HEK293 (cell line): Measurements from ENCODE around the gene COL5A1.

ENCODE experiments used
- ATF2 ChIP-seq: fragments of 450-650 bp; formaldehyde crosslinking; IDR thresholded peaks from 2 replicates; pipeline ENCODE4 v1.5.1; 2016; ENCODE audit warnings: missing biosample characterization, missing genetic modification characterization, low read depth
- CTCF ChIP-seq: fragments of 450-650 bp; formaldehyde crosslinking; IDR thresholded peaks from 2 replicates; pipeline ENCODE4 v1.5.1; 2016; ENCODE audit warnings: missing biosample characterization, missing genetic modification characterization
- KLF9 ChIP-seq: fragments of 450-650 bp; formaldehyde crosslinking; IDR thresholded peaks from 2 replicates; pipeline ENCODE4 v1.5.1; 2016; ENCODE audit warnings: missing biosample characterization, missing genetic modification characterization, low read depth
- MZF1 ChIP-seq: fragments of 450-650 bp; formaldehyde crosslinking; IDR thresholded peaks from 2 replicates; pipeline ENCODE4 v1.5.1; 2017; ENCODE audit warnings: missing biosample characterization, missing genetic modification characterization, borderline replicate concordance
- REST ChIP-seq: fragments of 450-650 bp; formaldehyde crosslinking; IDR thresholded peaks from 2 replicates; pipeline ENCODE4 v1.5.1; 2016; ENCODE audit warnings: missing biosample characterization, missing genetic modification characterization
- ZBTB21 ChIP-seq: fragments of 450-650 bp; formaldehyde crosslinking; IDR thresholded peaks from 2 replicates; pipeline ENCODE4 v1.5.1; 2017; ENCODE audit warnings: missing biosample characterization, missing genetic modification characterization
- ZNF274 ChIP-seq, 2 experiments: fragments of 200-500 bp in 1 of 2; fragments of 450-650 bp in 1 of 2; sonication (Bioruptor generic) in 1 of 2; formaldehyde crosslinking in 1 of 2; IDR thresholded peaks; 2 replicates each; pipeline versions ENCODE4 v1.5.1 to v1.6.1; 2014 to 2016; ENCODE audit warnings: borderline replicate concordance in 1 of 2, inconsistent platforms in 1 of 2, low read length in 1 of 2, missing biosample characterization in 1 of 2, missing genetic modification characterization in 1 of 2
- ZNF473 ChIP-seq: fragments of 450-650 bp; formaldehyde crosslinking; IDR thresholded peaks from 2 replicates; pipeline ENCODE4 v1.5.1; 2017; ENCODE audit warnings: missing biosample characterization, missing genetic modification characterization
- ZNF549 ChIP-seq: fragments of 450-650 bp; IDR thresholded peaks from 2 replicates; pipeline ENCODE4 v1.5.1; 2018; ENCODE audit warnings: missing biosample characterization, missing genetic modification characterization, mild to moderate bottlenecking, inconsistent platforms, moderate library complexity

- TF ChIP-seq CTCF (no peak), ZNF473 (tag by site-specific recombination) (no peak), MZF1 (tag by site-specific recombination) (no peak), ATF2 (tag by site-specific recombination) (no peak), ZNF549 (tag by site-specific recombination) (no peak), KLF9 (no peak), REST (tag by site-specific recombination) (no peak), ZNF274 (IDR thresholded peaks at IDR 0.05; ENCODE audit: low read length) (no peak), ZNF274 (tag by site-specific recombination; IDR thresholded peaks at IDR 0.05; ENCODE audit: borderline replicate concordance) (no peak), ZBTB21 (tag by site-specific recombination) (no peak)
Measured at GRCh38 chr9:134742822-134743535, 101.4 kb downstream of the COL5A1 start.
